GM21528 (cell line): ENCODE data around the gene PSD.

ENCODE experiments used
- ATAC-seq: cut with Tn5 transposase; IDR thresholded peaks from one replicate; pipeline ENCODE4 v1.9.1; 2021; ENCODE audit warnings: mild to moderate bottlenecking, moderate library complexity; ENCODE audit not compliant: unreplicated experiment, low FRiP score

The PSD gene

DNA sequence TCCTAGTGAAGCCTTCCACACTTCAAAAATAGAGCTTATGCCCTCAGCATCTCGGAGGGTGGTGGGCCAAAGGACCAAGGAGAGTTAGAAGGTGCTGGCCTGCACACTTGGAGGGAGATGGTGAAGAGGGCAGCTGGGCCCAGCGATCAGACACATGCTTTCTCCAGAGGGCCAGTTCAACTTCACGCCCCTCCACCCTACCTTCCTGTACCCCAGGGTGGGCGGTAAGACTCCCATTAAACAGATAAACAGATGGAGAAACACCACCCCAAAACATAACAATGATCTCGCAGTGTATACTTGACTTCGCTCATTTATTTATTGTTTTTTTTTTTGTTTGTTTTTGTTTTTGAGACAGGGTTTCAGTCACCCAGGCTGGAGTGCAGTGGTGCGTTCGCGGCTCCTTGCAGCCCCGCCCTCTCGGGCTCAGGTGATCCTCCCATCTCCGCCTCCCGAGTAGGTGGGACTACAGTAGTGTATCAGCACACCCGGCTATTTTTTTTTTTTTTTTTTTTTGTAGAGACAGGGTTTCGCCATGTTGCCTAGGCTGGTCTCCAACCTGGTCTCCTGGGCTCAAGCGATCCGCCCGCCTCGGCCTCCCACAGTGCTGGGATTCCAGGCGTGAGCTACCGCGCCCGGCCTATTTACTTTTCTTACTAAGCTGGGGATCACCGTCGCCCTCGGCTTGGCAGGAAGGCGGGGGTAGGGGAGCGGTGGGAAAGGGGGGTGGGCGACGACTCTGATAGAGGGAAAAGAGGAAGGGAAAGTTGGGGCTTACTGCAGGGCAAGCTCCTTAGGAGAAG lies 30.9 kb upstream of the PSD start:
- ATAC-seq: peak; percentile 54

DNA sequence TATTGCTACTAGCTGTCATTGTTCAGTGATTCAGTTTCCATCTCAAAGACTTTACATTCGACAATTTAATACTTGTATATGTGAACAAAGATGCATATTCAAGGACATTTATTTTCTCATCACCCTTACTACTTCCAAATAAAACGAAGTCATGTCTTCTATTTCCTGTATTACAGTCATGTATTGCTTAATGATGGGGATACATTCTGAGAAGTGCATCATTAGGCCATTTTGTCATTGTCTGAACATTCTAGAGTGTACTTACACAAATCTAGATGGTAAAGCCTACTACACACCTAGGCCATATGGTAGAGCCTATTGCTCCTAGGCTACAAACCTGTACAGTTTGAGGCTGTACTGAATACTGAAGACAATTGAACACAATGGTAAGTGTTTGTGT lies 26.3 kb upstream of the PSD start:
- no peak for ATAC-seq

DNA sequence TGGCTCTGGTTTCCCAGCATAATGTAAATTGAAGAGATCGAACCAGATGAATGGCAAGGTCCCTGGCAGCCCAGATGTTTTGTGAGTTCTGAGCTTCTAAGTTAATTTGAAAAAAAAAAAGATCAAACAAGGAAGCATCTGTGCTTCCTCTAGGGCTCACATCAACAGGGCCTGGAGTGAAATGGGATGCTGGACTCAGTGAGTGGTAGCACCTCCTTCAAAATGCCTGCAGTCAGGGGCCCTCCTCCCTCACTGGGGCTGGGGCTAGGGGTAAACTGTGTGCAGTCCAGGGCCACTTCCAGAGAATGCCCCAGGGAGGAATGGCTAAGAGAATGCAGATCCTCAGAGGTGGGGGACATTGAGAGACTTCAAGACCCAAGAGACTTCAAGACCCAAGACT lies 19.8 kb upstream of the PSD start:
- no peak for ATAC-seq

DNA sequence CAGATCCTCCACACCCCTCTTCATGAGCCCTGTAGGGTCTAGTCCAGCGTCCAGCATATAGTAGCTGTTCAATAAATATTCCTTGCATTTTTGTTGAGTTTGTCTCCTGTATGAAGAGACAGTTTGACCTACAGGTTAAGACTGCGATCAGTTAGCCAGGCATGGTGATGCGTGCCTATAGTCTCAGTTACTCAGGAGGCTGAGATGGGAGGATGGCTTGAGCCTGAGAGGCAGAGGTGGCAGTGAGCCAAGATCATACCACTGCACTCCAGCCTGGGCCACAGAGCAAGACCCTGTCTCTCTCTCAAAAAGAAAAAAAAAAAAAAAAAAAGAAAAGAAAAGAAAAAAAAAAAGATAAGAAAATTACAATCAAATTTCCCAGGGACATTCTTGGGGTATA lies 18.9 kb upstream of the PSD start:
- ATAC-seq: no peak

DNA sequence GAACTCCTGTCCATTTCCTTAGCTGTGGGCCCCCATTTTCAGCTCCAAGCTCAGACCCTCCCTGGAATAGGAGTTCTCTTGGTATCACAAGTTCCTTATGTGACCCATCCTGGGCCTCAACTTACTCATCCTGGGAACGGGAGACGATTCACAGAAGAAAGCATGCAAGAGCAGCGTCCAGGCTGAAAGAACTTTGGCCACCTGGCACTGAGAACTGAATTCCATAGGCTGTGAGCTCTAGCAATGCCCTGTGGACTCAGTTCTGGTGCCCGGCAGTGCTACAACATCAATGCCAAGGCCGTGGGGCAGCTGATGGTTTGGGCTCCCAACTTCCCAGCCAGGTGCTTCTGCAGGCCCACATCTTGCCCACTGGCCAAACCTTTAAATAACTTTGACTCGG lies 17.7 kb upstream of the PSD start:
- ATAC-seq: no peak

DNA sequence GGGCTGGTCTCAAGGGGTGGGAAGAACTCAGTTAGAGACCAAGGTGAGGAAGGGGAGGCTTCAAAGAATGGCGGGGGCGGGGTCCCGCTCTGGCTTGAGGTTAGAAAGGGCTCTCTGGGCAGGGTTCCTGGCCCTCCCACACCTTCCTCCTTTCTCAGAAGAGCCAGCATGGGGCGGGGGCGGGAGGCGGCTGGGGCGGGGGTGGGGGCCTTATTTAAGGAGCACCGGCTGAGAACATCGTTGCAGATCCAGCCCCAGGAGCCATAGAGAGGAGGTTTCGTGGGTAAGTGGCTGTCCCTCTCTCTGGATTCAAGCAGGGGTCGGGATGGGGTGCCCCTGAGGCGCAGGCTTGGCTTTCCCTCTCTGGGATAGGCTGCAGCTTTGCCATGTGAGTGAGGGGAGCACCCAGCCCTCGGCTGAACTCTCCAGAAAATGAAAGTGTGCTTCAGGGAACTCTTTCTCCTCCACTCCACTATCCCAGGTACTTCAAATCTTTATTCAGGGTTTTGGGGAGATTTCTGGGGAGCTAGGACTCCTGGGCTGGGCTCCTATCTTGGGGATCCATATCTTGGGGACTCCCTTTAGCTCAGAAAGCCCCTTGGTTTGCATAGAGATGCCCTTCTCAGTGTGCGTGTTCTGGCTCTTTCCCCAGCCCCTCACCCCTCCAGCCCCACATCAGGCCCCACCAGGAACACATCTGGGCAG lies 17.1 kb upstream of the PSD start:
- no peak for ATAC-seq

DNA sequence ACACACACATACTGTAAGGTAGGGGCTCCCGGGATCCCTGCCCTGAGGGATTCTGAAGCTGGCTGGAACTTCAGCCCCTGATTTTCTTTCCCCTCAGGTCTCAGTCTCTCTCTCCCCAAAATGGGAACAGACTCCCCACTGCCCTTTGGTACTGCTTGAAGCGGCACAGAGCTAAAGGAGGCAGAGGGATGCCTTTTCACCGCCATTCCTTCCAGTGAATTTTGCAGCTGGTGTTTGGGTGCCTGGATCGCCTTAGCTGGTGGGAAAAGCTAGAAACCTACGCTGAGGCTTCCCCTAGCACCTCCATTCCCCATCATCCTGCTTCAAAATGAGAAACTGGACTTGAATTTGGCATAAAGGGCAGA lies 16.5 kb upstream of the PSD start:
- no peak for ATAC-seq

DNA sequence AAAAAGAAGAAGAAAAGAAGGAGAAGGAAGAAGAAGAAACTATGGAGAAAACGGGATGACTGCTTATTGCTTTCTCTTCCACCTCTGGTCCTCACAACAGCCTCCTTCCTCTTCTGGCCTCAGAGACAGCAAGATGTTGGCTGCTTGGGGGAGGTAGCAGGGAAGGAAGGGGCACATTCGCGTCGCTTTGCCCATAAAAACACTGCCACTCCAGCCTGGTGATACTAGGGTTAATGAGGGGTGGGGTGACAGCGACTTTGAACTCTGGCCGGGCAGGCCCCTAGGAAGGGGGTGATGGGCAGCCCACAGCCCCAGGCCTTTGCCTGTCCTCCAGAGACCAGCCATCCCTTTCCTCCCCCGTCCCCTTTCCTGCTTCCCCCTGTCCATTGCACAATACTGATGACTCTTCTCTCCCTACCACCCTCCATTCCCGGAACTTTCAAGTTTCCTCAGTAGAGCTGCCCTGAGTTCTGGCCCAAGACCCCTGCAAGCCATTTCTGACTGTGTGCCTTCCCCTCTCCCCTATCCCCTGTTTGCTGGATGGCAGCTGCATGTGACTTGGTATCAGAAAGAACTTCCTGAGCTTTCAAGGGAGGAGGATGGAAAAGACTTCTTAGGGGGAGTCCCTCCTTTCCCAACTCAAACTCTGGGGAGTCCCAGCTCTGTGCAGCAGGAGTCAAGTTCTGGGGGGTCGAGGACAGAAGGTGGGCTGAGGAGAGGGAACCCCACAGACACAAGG lies 16.0 kb upstream of the PSD start:
- no peak for ATAC-seq

DNA sequence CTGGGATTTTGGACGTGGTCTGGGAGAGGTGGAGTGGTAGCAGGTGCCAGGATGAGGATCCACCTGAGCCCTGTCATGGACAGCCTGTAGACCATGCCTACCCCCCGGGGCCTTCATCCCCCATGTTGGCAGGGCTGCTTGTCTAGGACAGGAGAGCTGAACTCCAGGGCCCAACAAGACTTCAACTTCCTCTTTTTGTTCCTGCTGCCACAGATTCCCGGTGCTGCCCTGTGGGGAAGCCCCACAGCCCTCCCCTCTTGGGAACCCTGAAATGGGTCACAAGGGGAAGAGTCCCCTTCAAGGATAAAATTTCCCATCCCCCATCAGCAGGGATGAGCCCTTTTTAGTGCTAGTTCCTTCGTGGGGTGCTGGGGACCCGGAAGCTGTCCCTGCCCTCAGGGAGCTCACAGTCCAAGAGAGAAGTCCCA lies 15.0 kb upstream of the PSD start:
- no peak for ATAC-seq

DNA sequence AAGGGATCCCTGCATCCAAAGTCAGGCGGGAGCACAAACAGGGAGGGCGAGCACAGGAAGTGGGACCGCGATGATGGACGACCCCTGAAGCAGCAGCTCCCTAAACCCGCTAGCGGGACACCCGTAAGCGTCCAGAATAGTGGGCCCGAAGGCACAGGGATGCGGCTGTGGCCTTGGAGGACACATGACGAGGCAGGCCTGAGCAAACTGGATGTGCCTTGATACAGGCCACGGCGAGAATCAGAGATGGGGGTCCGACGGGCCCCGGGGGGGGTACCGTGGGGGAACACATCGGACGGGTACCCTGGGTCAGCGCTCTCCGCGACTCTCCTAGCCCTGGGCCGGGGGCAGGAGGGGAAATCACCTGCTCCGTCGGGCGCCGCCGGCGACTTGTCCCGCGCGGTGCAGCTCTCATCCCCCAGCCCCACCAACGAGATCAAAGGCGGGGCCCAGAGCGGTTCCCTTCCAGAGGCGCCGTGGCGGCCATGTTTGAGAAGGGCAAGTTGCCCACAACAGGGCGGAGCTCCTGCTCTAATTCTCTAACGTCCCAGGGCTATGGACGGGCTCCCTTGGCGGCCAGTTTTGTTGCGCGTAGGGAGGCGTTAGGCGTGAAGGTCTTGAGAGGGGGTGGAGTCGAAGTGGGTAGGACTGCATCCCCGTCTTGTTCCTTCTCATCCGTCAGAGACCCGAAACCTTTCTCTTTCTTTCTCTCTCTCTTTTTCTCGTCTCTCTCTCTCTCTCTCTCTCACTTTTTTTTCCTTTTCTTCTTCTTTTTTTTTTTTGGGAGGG lies 13.8 kb upstream of the PSD start, which contains the start of gene CUEDC2:
CUEDC2 (minus strand) TSS at position 413 of the 789 bp plus-strand sequence. CDS start 7,386 bp downstream, outside the sequence.
- ATAC-seq: peak; percentile 86

DNA sequence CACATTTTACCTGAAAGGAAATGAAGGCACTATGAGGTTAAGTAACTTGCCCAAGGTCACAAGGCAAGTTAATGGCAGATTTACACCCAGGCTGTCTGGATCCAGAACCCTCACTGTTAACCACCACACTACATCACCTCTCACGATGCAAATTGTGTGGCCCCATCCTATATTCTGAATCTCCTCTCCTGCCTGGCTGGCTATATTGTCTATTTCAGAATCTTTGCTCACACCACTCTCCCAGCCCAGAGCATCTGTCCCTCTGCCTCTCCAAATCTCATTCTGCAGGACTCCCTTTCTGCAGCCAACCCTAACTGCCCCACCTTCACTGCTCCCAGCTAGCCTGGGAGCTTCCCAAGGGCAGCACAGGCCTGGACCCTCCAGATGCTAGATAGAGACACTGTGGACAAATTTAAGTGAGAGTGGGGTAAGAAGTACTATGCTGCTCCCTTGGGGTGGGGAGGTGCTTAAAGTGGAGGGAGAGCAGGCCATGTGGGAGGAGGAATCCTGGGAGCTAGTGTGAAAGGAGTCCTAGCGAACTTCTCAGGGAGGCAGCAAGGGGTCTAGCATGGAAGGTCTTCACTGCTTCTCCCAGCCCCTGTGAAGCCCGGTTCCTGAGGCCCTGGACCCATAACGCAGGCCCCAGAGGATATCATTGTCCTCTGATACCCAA lies 13.0 kb upstream of the PSD start:
- ATAC-seq: peak; percentile 7

DNA sequence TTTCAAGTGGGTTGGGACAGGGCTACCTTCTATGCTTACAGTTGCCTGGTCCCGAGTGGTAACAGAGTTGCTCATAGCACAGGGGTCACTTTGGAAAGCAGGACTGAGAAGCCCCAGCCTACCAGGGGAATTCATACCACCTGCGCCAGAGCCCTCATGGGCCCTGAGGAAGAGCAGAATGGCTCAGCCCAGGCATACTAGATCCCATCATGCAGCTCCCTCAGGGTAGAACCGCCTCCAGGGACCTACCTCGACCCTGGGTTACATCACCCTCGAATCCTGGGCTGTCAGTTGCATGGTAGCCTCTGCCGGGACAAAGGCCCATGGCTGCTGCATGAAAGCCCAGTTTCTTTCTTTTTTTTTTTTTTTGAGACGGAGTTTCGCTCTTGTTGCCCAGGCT lies 10.9 kb upstream of the PSD start:
- no peak for ATAC-seq

DNA sequence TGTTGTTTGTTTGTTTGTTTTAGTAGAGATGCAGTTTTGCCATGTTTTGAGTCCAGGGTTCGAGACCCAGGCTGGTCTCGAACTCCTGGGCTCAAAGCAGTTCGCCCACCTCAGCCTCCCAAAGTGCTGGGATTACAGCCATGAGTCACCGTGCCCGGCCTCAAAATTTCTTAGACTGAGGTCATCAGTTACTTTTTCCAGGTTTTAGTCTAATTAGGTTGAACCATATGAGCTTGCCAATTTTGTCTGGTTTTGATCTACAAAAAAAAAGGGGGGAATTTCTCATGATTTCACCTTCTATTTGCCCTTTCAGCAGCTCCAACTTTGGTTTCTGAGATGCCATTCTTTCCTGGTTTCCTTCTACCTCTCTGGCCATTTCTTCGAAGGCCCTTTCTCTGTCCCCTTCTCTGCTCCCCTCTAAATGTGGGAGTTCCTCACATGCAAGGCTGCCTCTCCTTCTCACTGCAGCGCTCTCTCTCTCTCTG lies 8.3 kb upstream of the PSD start:
- no peak for ATAC-seq

DNA sequence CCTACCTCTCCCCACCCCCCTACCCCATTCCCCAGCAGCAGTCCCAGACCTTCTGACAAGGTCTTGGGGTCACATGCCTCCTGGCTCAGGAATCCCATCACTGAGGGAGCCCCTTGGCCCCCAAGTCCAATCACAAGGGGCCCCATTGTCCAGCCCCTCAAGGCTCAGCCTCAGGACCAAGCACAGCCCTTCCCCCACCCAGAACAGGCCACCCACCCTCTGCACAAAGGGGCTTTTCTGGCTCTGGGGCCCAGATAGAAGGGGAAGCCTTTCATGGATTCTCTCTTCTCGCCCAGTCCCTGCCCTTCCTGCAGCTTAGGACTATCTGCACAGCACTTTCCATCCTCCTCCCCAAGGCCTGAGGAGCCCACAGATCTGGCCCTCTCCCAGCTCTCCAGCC lies 6.9 kb upstream of the PSD start:
- ATAC-seq: no peak

DNA sequence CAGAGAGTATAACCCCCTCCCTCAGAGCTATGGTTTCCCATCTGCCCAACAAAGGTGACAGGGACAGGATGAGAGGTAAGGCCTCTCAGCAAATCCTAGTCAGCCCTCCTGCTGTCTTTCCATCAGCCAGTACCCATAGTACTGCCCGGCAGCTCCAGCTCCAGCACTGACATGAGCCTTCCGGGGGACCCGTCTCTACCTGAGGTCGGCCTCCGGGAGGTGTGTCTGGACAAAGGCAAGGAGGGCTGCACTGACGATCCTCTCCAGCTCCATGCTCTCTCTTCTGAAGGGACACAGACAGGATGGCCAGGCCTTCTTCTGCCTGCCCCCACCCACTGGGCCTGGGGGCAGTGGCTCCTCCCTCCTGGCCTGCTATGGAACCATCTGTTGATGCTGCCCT lies 6.3 kb upstream of the PSD start:
- no peak for ATAC-seq

DNA sequence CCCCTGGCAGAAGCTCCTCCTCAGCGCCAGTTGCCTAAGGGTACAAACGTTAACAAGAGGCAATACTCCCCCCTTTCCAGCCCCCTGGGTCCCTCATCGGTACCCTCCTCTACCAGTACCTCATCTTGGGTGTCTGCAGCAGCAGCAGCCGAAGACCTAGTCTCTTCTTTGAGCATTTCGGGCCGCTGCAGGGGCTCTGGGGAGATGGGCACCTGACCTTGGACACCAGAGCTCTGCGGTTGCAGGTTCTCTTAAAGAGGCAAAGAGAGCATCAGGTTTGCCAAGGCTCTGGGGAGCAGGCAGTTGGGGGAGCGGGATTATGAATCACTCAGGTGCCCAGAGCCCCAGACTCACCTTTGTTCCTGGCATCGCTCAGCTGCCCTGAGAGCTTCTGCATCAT lies 5.6 kb upstream of the PSD start:
- no peak for ATAC-seq

DNA sequence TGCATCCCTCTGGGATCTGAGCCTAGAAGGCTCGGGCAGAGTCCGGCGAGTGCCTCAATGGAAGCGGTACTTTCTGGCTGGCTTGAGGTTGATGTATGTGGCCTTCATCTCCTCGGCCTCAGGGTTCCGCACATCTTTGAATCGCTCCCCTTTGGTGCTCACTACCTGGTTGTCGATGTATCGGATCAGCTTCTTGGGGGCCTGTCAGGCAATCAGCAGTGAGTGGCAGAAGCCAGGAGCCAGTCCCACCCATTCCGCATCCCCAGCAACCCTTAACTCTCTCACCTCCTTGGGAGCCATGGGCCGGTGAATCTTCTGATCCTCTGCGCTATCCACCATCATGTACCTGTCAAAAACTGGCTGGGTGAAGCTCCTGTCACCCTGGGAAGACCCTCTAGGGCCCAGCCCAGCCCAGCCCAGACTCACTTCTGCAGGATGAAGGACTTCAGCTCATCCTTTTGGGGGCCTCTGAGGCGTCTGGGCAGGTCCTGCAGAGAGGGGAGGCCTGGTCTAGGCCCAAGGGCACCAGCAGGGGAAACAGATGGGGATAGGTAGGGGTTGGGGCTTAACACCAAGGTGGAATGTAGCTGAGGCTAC lies 4.9 kb upstream of the PSD start:
- ATAC-seq: no peak

DNA sequence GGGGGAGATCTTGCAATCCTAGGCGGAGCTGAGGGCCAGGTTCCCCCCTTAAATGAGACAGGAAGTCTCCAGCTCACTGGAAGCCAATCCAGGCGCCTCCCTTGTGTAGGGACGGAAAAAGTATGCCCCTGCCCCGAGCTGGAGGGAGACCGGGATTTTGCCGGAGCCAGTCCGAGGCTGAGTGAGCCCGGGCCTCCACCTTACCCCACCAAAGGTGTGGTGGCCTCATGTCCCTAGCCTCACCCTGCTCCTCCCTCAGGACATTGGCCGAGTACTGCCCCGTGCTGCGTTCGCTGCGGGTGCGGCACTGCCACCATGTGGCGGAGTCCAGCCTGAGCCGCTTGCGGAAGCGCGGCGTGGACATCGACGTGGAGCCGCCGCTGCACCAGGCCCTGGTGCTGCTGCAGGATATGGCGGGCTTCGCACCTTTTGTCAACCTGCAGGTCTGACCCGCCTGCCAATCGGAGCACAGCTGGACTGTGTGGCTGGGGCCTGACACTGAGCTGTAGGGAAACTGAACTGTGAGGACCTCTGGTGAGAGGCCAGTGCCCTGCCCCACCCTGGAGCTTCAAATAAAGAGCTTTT lies 4.1 kb upstream of the PSD start:
- ATAC-seq: no peak
